GM12864 (cell line): ENCODE results near the gene ITGAE.

ENCODE experiments used
- DNase-seq: peaks from one replicate; pipeline ENCODE4 v3.0.0-alpha.2; 2011; ENCODE audit warnings: low read depth
- H3K4me3 ChIP-seq: 2 replicates; pipeline ENCODE4 v1.5.1; 2011; ENCODE audit warnings: mild to moderate bottlenecking, low read depth, low read length, control low read depth
- TF ChIP-seq, protein P1 (sequence below): IDR thresholded peaks from 2 replicates; pipeline ENCODE4 v1.5.1; 2011; ENCODE audit warnings: low read depth, mild to moderate bottlenecking, moderate library complexity, low read length, control low read depth, inconsistent platforms; ENCODE audit errors: missing control alignments

The ITGAE gene

DNA sequence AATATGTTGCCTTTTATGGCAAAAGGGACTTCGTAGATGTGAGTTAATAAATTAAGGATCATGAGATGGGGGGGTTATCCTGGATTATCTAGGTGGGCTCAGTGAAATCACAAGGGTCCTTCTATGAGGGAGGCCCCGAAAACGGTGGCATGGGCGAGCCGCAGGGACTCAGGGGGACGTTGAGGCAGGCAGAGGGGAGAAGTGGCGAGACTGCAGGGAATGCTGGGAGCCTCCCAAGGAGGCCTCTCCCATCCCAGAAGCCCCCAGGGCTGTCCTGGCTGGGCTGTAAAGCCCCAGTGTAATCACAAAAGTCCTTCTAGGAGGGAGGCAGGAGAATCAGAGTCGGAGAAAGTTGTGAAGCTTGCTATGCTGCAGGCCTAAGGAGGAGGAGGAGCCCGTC lies 35.0 kb downstream of the ITGAE start:
- no peak for DNase-seq
- TF ChIP-seq, protein P1, sequence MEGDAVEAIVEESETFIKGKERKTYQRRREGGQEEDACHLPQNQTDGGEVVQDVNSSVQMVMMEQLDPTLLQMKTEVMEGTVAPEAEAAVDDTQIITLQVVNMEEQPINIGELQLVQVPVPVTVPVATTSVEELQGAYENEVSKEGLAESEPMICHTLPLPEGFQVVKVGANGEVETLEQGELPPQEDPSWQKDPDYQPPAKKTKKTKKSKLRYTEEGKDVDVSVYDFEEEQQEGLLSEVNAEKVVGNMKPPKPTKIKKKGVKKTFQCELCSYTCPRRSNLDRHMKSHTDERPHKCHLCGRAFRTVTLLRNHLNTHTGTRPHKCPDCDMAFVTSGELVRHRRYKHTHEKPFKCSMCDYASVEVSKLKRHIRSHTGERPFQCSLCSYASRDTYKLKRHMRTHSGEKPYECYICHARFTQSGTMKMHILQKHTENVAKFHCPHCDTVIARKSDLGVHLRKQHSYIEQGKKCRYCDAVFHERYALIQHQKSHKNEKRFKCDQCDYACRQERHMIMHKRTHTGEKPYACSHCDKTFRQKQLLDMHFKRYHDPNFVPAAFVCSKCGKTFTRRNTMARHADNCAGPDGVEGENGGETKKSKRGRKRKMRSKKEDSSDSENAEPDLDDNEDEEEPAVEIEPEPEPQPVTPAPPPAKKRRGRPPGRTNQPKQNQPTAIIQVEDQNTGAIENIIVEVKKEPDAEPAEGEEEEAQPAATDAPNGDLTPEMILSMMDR, result no peak
- no peak overlapping the region for H3K4me3 ChIP-seq

DNA sequence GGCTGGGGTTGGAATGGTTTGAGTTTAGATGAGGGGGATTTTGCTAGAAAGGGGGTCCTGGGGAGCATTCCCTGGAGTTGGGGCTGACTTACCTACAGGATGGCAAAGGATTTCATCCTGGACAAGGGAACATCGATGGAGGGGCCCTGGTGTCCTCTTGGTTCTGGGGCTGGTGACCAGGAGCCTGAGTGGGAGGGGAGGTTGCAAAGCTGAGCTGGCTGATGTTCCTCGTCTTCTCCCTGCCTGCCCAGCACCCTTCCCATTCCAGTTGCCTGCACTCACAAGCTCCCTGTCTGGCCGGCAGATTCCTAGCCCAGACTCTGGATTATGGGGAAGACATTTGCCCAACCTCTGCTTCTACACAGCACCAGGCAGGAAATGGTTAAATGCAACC lies 37.2 kb downstream of the ITGAE start:
- TF ChIP-seq, protein P1, result no peak
- no peak for DNase-seq
- peak overlapping the region; percentile 10 for H3K4me3 ChIP-seq

DNA sequence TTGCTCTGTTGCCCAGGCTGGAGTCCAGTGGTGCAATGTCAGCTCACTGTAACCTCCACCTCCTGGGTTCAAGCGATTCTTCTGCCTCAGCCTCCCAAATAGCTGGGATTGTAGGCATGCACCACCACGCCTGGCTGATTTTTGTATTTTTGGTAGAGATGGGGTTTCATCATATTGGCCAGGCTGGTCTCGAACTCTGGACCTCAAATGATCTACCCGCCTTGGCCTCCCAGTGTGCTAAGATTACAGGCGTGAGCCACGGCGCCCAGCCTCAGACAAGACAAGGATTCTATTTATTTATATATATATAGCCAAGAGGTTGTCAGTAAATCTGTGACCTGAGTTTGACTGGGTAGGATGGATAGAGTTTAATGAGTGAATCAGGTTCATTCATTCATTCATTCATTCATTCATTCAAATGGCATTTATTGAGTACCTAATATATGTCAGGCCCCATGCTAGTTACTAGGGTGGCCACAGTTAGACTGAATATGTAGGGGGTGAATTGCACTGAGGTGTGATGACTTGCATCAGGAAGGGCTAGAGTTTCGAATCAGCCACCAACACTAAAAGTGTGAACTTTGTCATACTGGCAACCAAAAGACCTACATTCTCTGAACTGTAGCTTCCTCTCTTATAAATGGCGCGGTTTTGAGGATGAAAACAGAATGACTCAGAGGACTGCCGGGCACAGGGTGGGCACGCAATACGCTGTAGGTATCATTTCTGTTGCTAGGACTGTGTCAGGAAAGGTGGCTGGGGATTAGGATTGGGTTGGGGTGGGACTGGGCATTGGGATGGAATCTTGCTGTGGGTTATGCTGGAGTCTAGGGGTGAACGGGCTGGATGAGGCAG lies 37.8 kb downstream of the ITGAE start:
- peak; percentile 83 for DNase-seq
- H3K4me3 ChIP-seq, result peak overlapping the region; percentile 10
- TF ChIP-seq, protein P1, result no peak

DNA sequence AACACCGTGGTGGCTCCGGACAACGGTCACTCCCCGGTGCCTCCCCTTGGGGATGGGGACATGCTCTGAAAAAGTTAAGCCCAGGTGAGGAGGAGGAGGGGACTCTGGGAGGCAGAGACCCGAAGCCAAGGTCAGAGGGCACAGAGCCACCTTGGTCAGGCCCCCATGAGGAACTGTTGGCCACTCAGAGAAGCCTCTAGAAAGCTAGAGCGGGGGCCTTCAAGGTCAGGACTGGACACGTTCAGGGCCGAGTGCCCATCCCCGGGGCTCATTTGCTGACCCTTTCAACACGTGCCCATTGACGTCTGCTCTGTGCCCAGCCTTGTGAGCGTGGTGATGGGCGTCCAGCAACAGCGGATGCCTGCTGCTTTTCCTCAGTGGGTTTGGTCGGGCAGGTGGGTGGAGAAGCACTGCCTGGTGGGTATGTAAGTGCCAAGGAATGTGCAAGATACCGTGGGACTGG lies 39.0 kb downstream of the ITGAE start:
- DNase-seq, result no peak
- TF ChIP-seq, protein P1, result no peak
- H3K4me3 ChIP-seq, result no peak overlapping the region

DNA sequence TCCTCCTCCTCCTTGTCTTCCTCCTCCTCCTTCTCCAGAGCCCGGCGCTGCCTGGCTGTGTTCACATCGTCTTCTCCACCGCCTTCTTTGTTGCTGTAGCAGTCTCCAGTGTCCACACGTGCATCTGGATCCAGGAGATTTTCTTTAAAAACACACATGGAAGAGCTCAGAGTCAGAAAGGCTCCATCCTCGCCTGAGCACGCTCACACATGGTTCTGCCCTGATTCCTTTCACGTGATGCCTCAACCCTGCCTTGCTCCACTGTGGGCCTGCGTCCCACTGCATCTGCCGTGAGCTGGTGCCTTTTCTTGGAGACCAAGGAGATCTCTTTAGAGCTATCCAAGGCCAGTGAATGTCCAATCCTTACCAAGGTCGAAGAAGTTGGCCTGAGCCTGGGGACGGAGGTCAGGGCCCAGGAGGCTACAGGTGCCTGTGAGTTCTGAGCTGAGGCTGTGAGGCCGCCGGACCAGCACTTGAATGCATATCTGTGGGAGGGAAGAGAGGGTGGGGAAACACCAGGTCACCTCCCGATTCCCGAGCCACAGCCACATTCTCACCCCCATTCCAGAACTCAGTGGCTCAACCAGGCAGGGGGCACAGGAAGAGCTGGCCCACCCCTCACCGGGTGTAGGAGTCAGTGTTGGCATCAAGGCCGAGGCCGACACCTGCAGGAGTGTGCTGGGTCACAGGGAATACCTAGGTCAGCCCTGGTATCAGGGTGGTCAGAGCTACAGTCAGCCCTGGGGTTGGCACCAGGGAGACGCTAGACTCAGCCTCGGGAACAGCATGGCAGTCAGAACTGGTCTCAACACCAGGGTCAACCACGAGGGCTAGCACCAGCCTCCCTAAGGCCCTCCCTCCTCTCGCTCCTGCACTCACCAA lies 39.7 kb downstream of the ITGAE start:
- TF ChIP-seq, protein P1, result no peak
- H3K4me3 ChIP-seq, result no peak overlapping the region
- no peak for DNase-seq

DNA sequence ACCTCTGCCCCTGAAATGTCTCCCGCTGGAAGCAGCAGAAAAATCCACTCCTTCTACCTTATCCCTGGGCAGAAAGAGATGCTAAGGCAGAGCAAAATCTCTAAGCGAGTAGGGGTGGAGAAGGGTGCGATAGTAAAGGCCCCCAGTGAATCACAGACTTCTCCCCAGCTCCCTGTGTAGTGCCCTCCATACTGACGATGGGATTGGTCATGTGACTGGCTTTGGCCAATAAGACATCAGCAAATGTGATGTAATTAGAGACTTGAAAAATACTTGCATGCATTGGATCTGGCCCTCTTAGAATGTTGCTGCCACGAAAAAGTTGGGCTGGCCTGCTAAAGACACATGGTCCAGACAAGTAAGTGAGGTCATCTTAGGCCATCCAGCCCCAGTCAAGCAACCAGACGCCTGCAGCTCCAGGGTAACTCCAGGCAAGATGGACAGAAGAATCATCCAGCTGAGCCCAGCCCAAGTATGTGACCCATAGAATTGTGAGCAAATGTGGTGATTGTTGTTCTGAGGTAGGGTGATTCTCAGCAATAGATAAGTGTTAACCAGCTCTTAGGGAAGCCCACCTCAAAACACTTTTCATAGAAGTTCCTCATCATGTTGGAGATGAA lies 41.3 kb downstream of the ITGAE start:
- H3K4me3 ChIP-seq, result no peak overlapping the region
- TF ChIP-seq, protein P1, result no peak
- DNase-seq, result no peak
